Neuron (in vitro differentiated cells): ENCODE data around the gene SLC38A11.

ENCODE experiments used
- H2AFZ ChIP-seq: one replicate; pipeline ENCODE4 v1.6.1; 2013; ENCODE audit warnings: low read depth, mild to moderate bottlenecking, inconsistent platforms, low read length, moderate library complexity
- H3K27me3 ChIP-seq: one replicate; pipeline ENCODE4 v1.6.1; 2013; ENCODE audit warnings: low read length; ENCODE audit not compliant: insufficient read depth
- H3K36me3 ChIP-seq: one replicate; pipeline ENCODE4 v1.6.1; 2013; ENCODE audit warnings: low read length; ENCODE audit not compliant: insufficient read depth
- H3K4me1 ChIP-seq: one replicate; pipeline ENCODE4 v1.6.1; 2013; ENCODE audit warnings: low read length; ENCODE audit not compliant: insufficient read depth
- H3K4me3 ChIP-seq: 2 replicates; pipeline ENCODE4 v1.5.1; 2013; ENCODE audit warnings: mild to moderate bottlenecking, low read length, moderate library complexity
- H3K9me3 ChIP-seq: one replicate; pipeline ENCODE4 v1.6.1; 2013; ENCODE audit warnings: low read length

Gene SLC38A11

GRCh38 chr2:164898475-164898874, 56.9 kb downstream of the SLC38A11 start:
- no peaks in the 10 kb centered on the region for H3K27me3 ChIP-seq

GRCh38 chr2:164897469-164898260, 57.7 kb downstream of the SLC38A11 start:
- Histone ChIP-seq H3K36me3 (no peaks in the 10 kb centered on the region), H3K9me3 (no peaks in the 10 kb centered on the region), H3K4me3 (no peak overlapping the region), H3K4me1 (no peaks in the 10 kb centered on the region), H3K27me3 (no peaks in the 10 kb centered on the region), H2AFZ (no peak overlapping the region)

More at GRCh38 chr2:164898475-164898874, 56.9 kb downstream of the SLC38A11 start:
- H3K9me3 ChIP-seq = no peaks in the 10 kb centered on the region
- no peak overlapping the region for H3K4me3 ChIP-seq
- no peaks in the 10 kb centered on the region for H3K4me1 ChIP-seq
- no peak overlapping the region for H2AFZ ChIP-seq
- no peaks in the 10 kb centered on the region for H3K36me3 ChIP-seq

- Histone ChIP-seq H3K9me3 (no peaks in the 10 kb centered on the region), H3K4me3 (no peak overlapping the region), H2AFZ (no peak overlapping the region), H3K4me1 (no peaks in the 10 kb centered on the region), H3K36me3 (no peaks in the 10 kb centered on the region), H3K27me3 (no peaks in the 10 kb centered on the region)
These were observed 58.5 kb downstream of the SLC38A11 start for GRCh38 chr2:164896634-164897355.

GRCh38 chr2:164896226-164896625, 59.1 kb downstream of the SLC38A11 start:
- Histone ChIP-seq H2AFZ (no peak overlapping the region), H3K27me3 (no peaks in the 10 kb centered on the region), H3K4me3 (no peak overlapping the region), H3K36me3 (no peaks in the 10 kb centered on the region), H3K9me3 (no peaks in the 10 kb centered on the region), H3K4me1 (no peaks in the 10 kb centered on the region)

GRCh38 chr2:164891460-164891859, 63.9 kb downstream of the SLC38A11 start:
- Histone ChIP-seq H2AFZ (no peak overlapping the region), H3K4me1 (peaks cover 2% of the 10 kb centered on the region), H3K9me3 (no peaks in the 10 kb centered on the region), H3K27me3 (no peaks in the 10 kb centered on the region), H3K4me3 (no peak overlapping the region), H3K36me3 (no peaks in the 10 kb centered on the region)

GRCh38 chr2:164890544-164890943, 64.8 kb downstream of the SLC38A11 start:
- Histone ChIP-seq H3K27me3 (no peaks in the 10 kb centered on the region), H3K36me3 (no peaks in the 10 kb centered on the region), H3K9me3 (no peaks in the 10 kb centered on the region), H3K4me3 (no peak overlapping the region), H2AFZ (no peak overlapping the region), H3K4me1 (peaks cover 2% of the 10 kb centered on the region)

- Histone ChIP-seq H3K36me3 (no peaks in the 10 kb centered on the region), H2AFZ (no peak overlapping the region), H3K27me3 (no peaks in the 10 kb centered on the region), H3K4me1 (peaks cover 2% of the 10 kb centered on the region), H3K4me3 (no peak overlapping the region), H3K9me3 (no peaks in the 10 kb centered on the region)
These were observed 66.7 kb downstream of the SLC38A11 start for GRCh38 chr2:164888592-164888991.

- H3K27me3 ChIP-seq = no peaks in the 10 kb centered on the region
- H3K36me3 ChIP-seq = no peaks in the 10 kb centered on the region
- H3K4me1 ChIP-seq = peaks cover 2% of the 10 kb centered on the region
- no peak overlapping the region for H2AFZ ChIP-seq
- H3K4me3 ChIP-seq = no peak overlapping the region
- H3K9me3 ChIP-seq = no peaks in the 10 kb centered on the region
These were observed 67.7 kb downstream of the SLC38A11 start for GRCh38 chr2:164887434-164888144.

- Histone ChIP-seq H3K36me3 (no peaks in the 10 kb centered on the region), H3K9me3 (no peaks in the 10 kb centered on the region), H3K27me3 (no peaks in the 10 kb centered on the region), H2AFZ (no peak overlapping the region), H3K4me1 (peaks cover 15% of the 10 kb centered on the region), H3K4me3 (no peak overlapping the region)
These were observed 73.0 kb downstream of the SLC38A11 start for GRCh38 chr2:164882276-164882675.

- Histone ChIP-seq H3K4me3 (no peak overlapping the region), H3K27me3 (no peaks in the 10 kb centered on the region), H3K9me3 (no peaks in the 10 kb centered on the region), H3K4me1 (peaks cover 15% of the 10 kb centered on the region), H2AFZ (no peak overlapping the region), H3K36me3 (no peaks in the 10 kb centered on the region)
These were observed 73.8 kb downstream of the SLC38A11 start for GRCh38 chr2:164881524-164881923.

GRCh38 chr2:164879901-164880535, 75.3 kb downstream of the SLC38A11 start:
- Histone ChIP-seq H3K4me1 (peaks cover 15% of the 10 kb centered on the region), H3K9me3 (no peaks in the 10 kb centered on the region), H3K36me3 (no peaks in the 10 kb centered on the region), H2AFZ (no peak overlapping the region), H3K4me3 (no peak overlapping the region), H3K27me3 (no peaks in the 10 kb centered on the region)

- H3K4me1 ChIP-seq = peaks cover 15% of the 10 kb centered on the region
- no peaks in the 10 kb centered on the region for H3K27me3 ChIP-seq
- no peak overlapping the region for H2AFZ ChIP-seq
- H3K9me3 ChIP-seq = no peaks in the 10 kb centered on the region
- H3K4me3 ChIP-seq = no peak overlapping the region
- H3K36me3 ChIP-seq = no peaks in the 10 kb centered on the region
These were observed 77.4 kb downstream of the SLC38A11 start for GRCh38 chr2:164877927-164878326.

GRCh38 chr2:164877169-164877568, 78.2 kb downstream of the SLC38A11 start:
- Histone ChIP-seq H3K4me1 (peaks cover 15% of the 10 kb centered on the region), H2AFZ (no peak overlapping the region), H3K36me3 (no peaks in the 10 kb centered on the region), H3K27me3 (no peaks in the 10 kb centered on the region), H3K4me3 (no peak overlapping the region), H3K9me3 (no peaks in the 10 kb centered on the region)
